Adipocyte (in vitro differentiated cells): Measurements from ENCODE around the gene ZNF215.

Experiments used
- DNase-seq: peaks from one replicate; pipeline ENCODE4 v3.0.0-alpha.2; 2015; ENCODE audit warnings: low read depth
- H3K27me3 ChIP-seq: replicated peaks from 2 replicates; pipeline ENCODE4 v1.7.0; 2013; ENCODE audit warnings: mild to moderate bottlenecking, low read length, moderate library complexity; ENCODE audit not compliant: control insufficient read depth, insufficient read depth
- H3K36me3 ChIP-seq: 2 replicates; pipeline ENCODE4 v1.7.0; 2013; ENCODE audit warnings: low read length, mild to moderate bottlenecking, moderate library complexity; ENCODE audit not compliant: control insufficient read depth, insufficient read depth, severe bottlenecking
- H3K4me1 ChIP-seq: 2 replicates; pipeline ENCODE4 v1.7.0; 2013; ENCODE audit warnings: mild to moderate bottlenecking, low read length, moderate library complexity; ENCODE audit not compliant: control insufficient read depth, insufficient read depth
- H3K4me3 ChIP-seq: 2 replicates; pipeline ENCODE4 v1.7.0; 2013; ENCODE audit warnings: mild to moderate bottlenecking, low read length, moderate library complexity
- H3K9ac ChIP-seq: 2 replicates; pipeline ENCODE4 v1.7.0; 2013; ENCODE audit warnings: mild to moderate bottlenecking, low read length, moderate library complexity
- H3K9me3 ChIP-seq: 2 replicates; pipeline ENCODE4 v1.7.0; 2013; ENCODE audit warnings: mild to moderate bottlenecking, low read length, moderate library complexity; ENCODE audit not compliant: control insufficient read depth

ZNF215 gene

DNA sequence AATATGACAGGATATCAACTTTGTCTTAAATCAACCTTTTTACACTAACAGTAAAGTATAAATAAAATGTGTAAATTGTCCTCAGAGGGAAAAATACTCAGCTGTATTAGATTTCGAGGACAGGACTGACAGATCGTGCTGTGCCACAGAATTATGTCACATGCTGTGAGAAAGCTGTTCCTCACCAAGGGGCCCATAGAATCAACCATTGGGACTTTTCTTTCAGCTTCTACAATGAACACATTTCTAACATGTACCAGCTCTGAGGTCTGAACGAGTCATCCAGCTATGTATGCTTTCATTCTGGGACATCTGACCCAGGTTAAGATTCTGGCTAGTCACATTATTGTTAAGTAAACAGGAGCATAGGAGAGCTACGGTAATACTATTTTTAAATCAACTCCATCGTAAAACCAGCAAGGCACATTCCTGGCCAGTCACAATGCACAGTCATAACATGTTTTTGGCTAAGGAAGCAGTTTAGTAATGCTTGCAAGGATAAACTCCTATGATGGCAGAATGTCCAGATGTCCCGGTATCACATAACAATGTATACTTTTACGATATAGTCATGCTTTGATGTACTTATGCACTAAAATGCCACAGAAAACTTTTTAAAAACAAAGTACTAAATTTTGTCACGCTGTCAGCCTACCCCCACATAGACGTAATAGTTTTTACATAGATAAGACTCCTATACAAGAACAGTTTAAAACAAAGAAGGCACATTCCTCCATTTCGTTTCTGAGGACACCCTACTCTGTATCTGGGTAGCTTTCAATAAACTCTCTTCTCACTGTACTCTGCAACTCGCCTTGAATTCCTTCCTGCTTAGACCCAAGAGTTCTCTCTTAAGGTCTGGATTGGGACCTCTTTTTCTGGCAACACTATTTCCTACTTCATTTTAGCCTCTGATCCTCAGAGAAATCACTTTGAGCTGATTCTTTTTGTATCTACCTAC lies 66.5 kb downstream of the ZNF215 start:
- Histone ChIP-seq H3K4me3 (peak overlapping the region; percentile 42), H3K9me3 (no peaks in the 10 kb centered on the region), H3K27me3 (no peaks in the 10 kb centered on the region), H3K36me3 (no peaks in the 10 kb centered on the region), H3K9ac (no peak overlapping the region), H3K4me1 (peaks cover 10% of the 10 kb centered on the region)
- DNase-seq = peak; percentile 84

DNA sequence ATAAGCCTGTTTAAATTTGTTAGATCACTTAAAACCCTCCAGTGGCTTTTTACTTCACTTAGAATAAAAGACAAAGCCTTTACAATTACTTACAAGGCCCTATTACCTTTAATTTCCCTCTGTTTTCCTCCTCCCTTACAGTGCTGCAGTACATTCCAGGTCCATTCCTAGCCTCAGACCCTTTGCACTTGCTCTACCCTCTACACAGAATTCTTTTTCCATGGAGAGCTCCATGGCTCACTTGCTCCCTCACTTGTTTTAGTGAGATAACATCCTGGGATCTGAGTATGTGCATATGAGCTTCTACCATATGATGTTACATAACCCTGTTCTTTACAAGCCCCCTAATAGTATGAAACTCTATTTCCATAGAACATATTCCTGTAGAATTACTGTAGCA lies 69.5 kb downstream of the ZNF215 start:
- Histone ChIP-seq H3K9me3 (no peaks in the 10 kb centered on the region), H3K4me1 (peaks cover 10% of the 10 kb centered on the region), H3K27me3 (no peaks in the 10 kb centered on the region), H3K36me3 (peaks cover 9% of the 10 kb centered on the region), H3K4me3 (no peak overlapping the region), H3K9ac (no peak overlapping the region)
- DNase-seq = no peak

DNA sequence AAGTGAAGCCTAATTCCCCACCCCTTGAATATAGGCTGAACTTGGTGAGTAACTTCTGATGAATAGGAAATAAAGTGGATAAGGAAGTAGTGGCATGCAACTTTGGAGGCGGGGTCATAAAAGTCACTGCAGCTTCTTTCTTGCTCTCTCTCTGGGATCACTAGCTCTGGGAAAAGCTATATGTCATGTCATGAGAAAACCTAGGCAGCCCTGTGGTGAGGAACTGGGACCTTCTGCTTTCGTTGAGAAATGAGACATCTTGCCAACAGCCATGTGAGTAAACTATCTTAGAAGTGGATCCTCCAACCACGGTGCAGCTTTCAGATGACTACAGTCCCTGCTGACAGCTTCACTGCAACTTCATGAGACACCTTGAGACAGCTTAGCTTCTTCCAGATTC lies 78.3 kb downstream of the ZNF215 start:
- no peak for DNase-seq
- no peak overlapping the region for H3K9ac ChIP-seq
- H3K27me3 ChIP-seq = no peaks in the 10 kb centered on the region
- no peaks in the 10 kb centered on the region for H3K9me3 ChIP-seq
- H3K4me1 ChIP-seq = no peaks in the 10 kb centered on the region
- H3K36me3 ChIP-seq = peaks cover 12% of the 10 kb centered on the region
- no peak overlapping the region for H3K4me3 ChIP-seq
